ENCODE data around the gene SULT4A1.

SULT4A1 gene

DNA sequence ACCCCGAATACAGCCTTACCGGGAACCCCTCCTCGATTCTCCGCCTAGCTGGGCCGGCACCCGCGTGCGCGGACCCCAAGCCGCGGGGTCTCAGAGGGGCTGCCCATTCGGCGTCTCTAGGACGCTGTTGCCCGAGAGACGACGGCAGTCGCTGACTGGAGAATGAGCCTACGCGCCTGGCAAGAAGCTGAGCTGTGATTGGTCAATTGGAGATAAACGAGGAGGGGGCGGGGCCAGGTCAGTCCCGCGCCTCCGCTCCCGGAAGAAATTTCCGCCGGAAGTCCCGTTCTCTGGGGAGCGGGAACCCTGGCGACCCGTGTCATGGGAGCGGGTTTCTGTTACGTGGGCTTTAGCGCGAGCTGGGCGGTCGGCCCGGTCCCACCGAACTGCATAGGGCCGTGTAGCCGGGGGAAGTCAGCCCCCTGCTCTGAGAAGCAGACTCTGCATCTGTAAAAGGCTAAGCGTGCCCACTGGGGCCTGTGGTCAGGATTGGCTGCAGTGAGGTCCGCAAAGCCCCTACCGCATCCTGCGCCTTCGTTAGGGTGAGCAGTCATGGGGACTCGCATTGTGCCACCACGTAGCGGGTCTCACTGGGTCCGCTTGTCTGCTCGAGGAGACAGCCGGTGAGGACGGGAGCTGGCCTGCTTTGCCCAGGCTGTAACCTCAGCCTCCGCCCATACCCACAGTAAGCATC lies 50.0 kb downstream of the SULT4A1 start, which contains the start of gene EFCAB6:
Gene EFCAB6 (minus strand): TSS at position 157 of the 694 bp plus-strand sequence. CDS start 29,987 bp downstream, outside the sequence.
- DNase-seq (ENCODE audit: low read depth in 1 of 2, low spot score in 1 of 2): peak; percentile 75 to 81

DNA sequence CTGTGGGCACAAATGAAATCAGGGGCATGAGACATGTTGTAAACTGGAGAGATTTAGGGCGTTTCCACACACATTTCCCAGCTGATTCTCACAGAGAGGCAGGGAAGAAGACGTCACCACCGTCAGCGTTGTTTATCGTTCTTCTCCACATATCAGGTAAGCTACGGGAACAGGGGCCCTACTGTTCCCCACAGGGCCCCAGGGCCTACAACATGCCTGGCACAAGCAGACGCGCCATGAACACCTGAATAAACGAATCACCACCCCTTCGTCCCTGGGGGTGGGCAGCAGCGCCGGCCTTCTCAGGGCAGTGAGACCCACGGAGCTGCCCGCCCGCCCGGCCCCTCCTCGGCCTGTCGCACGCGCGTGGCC lies 50.5 kb downstream of the SULT4A1 start:
- DNase-seq (ENCODE audit: low read depth in 1 of 2, low spot score in 1 of 2): no peak

DNA sequence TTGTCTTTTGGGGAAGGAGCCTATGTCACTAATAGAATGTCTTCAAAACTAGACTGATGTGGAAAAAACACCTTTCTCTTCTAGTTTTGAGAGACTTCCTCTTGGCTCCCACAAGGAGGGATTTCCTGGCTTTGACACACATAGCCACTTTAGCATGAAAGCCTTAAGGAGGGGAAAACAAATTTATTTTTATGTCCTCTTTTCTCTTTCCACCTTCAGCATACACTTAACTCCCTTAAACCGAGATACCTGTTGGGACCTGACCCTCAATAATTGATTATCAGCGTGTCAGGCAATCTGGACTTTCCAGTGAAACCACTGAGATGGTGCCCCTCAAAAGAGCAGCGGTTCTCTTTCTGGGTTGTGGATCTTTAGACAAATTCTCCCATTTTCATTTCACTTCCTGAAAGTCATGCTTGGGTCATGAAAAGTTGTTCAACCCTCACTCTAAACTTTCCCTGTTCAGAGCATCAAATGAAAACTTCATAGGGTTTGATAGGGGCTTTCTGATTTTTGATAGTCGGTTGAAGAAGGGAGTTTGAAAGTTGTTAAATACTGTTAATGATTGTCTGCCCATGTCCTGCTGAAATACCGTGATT lies 59.3 kb downstream of the SULT4A1 start:
- no peak for DNase-seq (ENCODE audit: low read depth in 1 of 2, low spot score in 1 of 2)

DNA sequence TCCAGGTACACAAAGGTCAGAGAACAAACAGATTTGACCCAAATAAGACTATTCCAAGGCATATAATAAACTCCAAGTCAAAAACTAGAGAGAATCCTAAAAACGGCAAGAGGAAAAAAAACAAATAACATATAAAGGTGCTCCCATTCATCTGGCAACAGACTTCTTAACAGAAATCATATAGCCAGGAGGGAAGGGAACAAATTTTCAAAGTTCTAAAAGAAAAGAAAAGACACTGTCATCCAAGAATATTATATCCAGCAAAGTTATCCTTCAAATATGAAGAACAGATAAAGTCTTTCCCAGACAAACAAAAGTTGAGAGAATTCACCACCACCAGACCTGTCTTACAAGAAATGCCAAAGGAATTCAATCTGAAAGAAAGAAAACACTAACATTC lies 61.3 kb downstream of the SULT4A1 start:
- no peak for DNase-seq (ENCODE audit: low read depth in 1 of 2, low spot score in 1 of 2)

DNA sequence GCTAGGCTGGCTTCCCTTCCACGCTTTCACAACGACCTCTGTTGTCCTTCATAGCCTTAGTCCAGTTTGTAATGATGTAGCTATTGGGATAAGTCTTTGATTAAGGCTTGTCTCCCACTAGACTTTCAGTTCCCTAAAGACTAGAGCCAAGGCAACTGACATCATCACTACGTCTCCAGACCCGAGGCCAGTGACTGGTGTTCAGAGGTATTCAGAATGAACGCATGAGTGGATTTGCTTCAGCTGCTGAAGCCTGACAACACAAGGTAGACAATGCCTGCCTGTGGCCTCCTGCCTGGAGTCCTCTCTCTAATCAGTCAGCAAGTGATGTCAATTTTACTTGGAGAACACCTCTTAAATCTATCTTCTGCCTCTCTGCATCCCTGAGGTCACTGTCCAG lies 63.8 kb downstream of the SULT4A1 start:
- DNase-seq (ENCODE audit: low read depth in 1 of 2, low spot score in 1 of 2): no peak

DNA sequence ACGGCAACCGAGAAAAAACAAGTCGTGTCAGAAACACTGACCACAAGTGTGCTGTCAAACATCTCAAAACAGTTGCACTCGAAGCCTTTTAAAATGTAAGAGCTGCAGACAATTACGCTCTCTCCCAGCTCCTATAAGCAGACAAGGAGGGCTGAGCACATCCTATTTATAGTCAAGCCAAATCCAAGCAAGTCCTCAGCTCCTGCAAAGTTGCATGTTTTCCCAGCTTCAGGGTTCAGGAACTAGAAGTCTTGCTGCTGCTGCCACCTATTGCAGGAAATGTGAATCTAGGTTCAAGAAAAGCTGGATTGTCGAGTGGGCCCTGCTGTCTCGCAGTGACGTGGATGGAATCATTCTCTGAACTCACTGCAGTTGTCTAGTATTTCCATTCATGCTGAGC lies 65.7 kb downstream of the SULT4A1 start:
- no peak for DNase-seq (ENCODE audit: low read depth in 1 of 2, low spot score in 1 of 2)

DNA sequence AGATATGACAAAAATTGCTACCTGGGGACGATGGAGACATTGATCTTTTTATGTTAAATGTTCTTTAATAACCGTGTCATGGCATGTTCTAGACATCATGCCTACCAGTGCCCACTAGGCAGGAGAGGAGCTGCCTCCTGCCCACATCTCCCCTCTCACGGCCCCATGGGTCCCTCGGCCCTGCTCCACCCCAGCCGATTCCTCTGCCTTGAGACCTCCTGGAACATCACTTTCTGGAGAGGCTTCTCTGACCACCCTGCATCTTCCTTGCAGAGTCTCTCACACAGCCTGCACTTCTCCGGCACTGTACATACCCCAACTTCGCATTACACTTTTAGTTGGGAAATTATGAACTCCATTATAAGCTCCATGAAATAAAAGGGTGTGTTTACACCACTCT lies 67.0 kb downstream of the SULT4A1 start:
- no peak for DNase-seq (ENCODE audit: low read depth in 1 of 2, low spot score in 1 of 2)

DNA sequence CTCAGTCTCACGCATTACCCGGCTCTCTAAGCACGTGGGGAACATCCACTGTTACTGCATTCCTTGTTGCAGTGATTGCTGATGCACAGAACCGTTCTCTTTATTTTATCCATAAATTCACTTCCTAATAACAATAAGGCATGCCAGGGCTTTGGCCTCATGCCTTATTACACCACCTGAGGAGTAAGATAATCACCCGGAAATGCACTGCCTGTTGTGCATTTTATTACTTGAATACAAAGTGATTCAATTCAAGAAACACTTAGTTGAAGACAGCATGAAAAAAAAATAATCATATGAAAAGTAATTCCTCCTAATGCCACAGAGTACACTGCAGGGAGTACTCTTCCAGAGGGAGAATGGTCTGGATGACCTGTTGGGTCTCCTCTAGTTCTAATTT lies 69.4 kb downstream of the SULT4A1 start:
- no peak for DNase-seq (ENCODE audit: low read depth in 1 of 2, low spot score in 1 of 2)

DNA sequence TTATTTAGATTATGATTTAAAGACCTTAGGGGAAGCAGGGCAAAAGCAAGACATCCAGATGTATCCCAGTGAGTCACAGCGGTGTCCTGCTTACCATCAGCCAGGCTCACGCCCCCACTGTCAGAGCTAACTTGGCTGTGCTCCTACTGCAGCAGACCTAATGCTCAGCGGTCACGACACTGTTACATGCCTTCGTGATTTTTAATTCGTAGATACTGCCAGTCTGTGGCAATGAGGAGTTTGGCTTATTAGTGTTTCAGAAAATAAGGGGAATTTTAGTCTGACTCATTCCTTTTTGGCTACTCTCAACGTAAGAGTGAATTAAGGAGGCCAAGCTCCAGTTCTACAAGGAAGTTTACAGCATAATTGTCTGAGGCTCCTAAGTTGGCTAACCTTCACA lies 72.9 kb downstream of the SULT4A1 start:
- no peak for DNase-seq (ENCODE audit: low read depth in 1 of 2, low spot score in 1 of 2)

DNA sequence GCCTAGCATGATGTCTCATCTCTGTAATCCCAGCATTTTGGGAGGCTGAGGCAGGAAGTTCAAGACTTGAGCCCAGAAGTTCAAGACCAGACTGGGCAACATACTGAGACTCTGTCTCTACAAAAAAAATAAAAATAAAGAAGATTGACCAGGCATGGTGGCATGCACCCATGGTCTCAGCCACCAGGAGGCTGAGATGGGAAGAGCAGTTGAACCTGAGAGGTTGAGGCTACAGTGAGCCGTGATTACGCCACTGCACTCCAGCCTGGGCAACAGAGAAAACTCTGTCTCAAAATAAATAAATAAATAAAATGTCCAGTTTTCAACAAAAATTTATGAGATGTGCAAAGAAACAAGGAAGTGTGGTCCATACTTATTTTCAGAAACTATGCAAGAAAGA lies 78.5 kb downstream of the SULT4A1 start:
- DNase-seq (ENCODE audit: low read depth in 1 of 2, low spot score in 1 of 2): no peak

DNA sequence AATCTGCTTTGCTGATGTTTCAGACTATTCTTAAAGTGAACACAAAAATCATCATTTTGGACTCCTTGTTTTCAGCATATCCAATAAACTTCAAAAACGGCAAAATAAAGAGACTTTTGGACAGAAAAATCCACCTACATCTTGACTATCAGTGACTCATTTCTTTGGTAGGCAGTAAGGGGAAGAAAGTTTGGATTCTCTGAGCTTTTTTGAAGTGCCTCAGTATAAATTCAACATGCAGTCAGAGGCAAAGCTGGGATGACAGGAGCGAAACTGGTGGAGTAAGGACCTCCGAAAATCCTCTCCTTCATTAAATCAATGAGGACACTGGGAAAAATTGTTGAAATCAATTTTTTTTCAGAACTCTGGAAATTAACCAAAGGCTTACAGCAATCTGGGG lies 79.9 kb downstream of the SULT4A1 start:
- DNase-seq (ENCODE audit: low read depth in 1 of 2, low spot score in 1 of 2): no peak

DNA sequence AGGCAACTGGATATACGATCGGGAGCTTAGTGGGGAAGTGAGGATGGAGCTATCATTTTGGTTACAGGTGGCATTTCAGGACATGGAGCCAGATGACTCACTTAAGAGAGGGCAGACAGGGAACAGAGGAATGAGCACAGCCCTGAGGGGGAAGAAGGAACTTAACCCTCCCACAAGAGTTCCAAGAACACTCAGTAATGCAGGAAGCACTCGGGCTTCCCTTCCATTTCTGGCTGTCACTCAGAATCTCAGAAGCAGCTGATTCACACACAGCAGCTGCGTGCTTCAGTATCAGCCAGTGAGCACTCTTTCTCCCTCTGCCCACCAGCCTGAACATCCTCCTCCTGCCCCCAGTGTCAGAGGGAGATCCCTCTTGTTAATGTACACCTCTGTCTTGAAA lies 85.0 kb downstream of the SULT4A1 start:
- DNase-seq (ENCODE audit: low read depth in 1 of 2, low spot score in 1 of 2): no peak

DNA sequence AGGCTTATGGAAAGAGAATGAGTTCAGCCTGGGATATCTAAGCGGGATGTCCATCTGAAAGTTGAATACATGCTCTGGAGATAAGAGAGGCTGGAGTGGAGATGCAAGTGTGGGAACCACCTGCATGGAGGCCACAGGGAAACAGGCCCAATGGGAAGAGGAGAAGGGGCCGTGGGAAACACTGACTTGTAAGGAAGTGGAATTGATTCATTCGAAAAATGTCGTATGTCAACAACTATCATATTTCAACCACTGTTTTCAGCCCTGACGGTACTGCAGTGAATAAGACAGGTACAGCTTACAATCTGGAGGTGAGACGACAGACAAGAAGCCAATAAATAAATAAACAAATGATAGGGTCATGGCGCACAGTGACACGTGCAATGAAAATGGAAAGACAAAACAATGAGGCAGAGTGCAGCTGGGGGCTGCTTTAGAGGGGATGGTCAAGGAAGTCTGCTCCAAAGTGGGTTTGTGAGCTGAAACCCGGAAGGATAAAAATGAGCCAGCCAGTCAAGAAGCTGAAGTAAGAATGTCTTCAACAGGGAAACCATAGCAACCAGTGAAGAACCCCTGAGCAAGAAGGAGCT lies 86.1 kb downstream of the SULT4A1 start:
- DNase-seq (ENCODE audit: low read depth in 1 of 2, low spot score in 1 of 2): no peak
